ENCODE results near the gene RAB40B.

DNA sequence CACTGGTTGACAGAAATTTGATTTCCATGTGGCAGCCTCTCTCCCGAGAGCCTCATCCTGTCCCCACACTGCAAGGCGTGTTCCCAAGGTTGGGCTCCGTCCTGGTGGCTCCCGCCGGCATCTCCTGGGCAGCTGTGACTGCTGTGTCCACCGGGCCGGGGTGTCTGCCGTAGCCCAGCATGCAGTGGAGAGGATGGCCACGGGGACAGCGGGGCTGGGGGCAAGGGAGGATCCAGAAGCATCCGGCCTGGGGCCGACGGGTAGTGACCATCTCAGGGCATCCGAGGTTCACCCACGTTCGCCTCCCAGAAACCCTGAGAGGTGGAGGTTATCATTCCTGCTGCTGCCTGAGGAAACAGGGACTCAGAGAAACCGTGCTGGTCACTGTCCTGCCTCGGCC, 7.3 kb upstream of the RAB40B start:
- no peak for TF ChIP-seq CTCF (conservative IDR thresholded peaks at IDR 0.05; ENCODE audit: low read depth, low read length)
- no peak for TF ChIP-seq EZH2 (IDR thresholded peaks at IDR 0.05; ENCODE audit: borderline replicate concordance, low read depth, low read length, poor library complexity, severe bottlenecking)
